ENCODE measurements around the gene CPEB2. TPM values are rescaled to one million over a fixed set of nuclear protein-coding genes. Genes with fewer than 3 reads are reported as not detected.

Gene CPEB2
- polyA plus RNA-seq, 1 experiment = 10.4 TPM

GRCh38 chr4:15088394-15089035, 86.2 kb downstream of the CPEB2 start:
- no peak overlapping the region for H3K4me3 ChIP-seq (ENCODE audit: low read depth, low read length)
- CTCF ChIA-PET = no interaction called here
- DNase-seq (ENCODE audit: low read depth, low spot score) = no peak
- H3K27me3 ChIP-seq (ENCODE audit: control insufficient read depth, insufficient read depth, low read length) = no peaks in the 10 kb centered on the region
- TF ChIP-seq CTCF (IDR thresholded peaks at IDR 0.05; ENCODE audit: low read depth, low read length) = no peak
- H3K9me3 ChIP-seq (ENCODE audit: control insufficient read depth, insufficient read depth, low read length) = no peaks in the 10 kb centered on the region
- no peak overlapping the region for H3K27ac ChIP-seq (ENCODE audit: low read depth, low read length)
- POLR2A ChIA-PET = no interaction called here

GRCh38 chr4:15089979-15090378, 87.7 kb downstream of the CPEB2 start:
- no peaks in the 10 kb centered on the region for H3K9me3 ChIP-seq (ENCODE audit: control insufficient read depth, insufficient read depth, low read length)
- ChIA-PET POLR2A (no interaction called here), CTCF (no interaction called here)
- no peak overlapping the region for H3K27ac ChIP-seq (ENCODE audit: low read depth, low read length)
- no peak for DNase-seq (ENCODE audit: low read depth, low spot score)
- H3K27me3 ChIP-seq (ENCODE audit: control insufficient read depth, insufficient read depth, low read length) = no peaks in the 10 kb centered on the region
- TF ChIP-seq CTCF (IDR thresholded peaks at IDR 0.05; ENCODE audit: low read depth, low read length) = no peak
- H3K4me3 ChIP-seq (ENCODE audit: low read depth, low read length) = no peak overlapping the region

- no peak for DNase-seq (ENCODE audit: low read depth, low spot score)
- Histone ChIP-seq H3K9me3 (ENCODE audit: control insufficient read depth, insufficient read depth, low read length) (no peaks in the 10 kb centered on the region), H3K4me3 (ENCODE audit: low read depth, low read length) (no peak overlapping the region), H3K27ac (ENCODE audit: low read depth, low read length) (no peak overlapping the region), H3K27me3 (ENCODE audit: control insufficient read depth, insufficient read depth, low read length) (no peaks in the 10 kb centered on the region)
- CTCF ChIA-PET = no interaction called here
- TF ChIP-seq CTCF (IDR thresholded peaks at IDR 0.05; ENCODE audit: low read depth, low read length) = no peak
- POLR2A ChIA-PET = no interaction called here
Observed at GRCh38 chr4:15100380-15100779, 98.1 kb downstream of the CPEB2 start.

GRCh38 chr4:15100994-15101695, 98.9 kb downstream of the CPEB2 start:
- H3K4me3 ChIP-seq (ENCODE audit: low read depth, low read length) = no peak overlapping the region
- ChIA-PET POLR2A (no interaction called here), CTCF (no interaction called here)
- DNase-seq (ENCODE audit: low read depth, low spot score) = no peak
- H3K9me3 ChIP-seq (ENCODE audit: control insufficient read depth, insufficient read depth, low read length) = no peaks in the 10 kb centered on the region
- TF ChIP-seq CTCF (IDR thresholded peaks at IDR 0.05; ENCODE audit: low read depth, low read length) = no peak
- no peak overlapping the region for H3K27ac ChIP-seq (ENCODE audit: low read depth, low read length)
- no peaks in the 10 kb centered on the region for H3K27me3 ChIP-seq (ENCODE audit: control insufficient read depth, insufficient read depth, low read length)

- no peak overlapping the region for H3K27ac ChIP-seq (ENCODE audit: low read depth, low read length)
- H3K9me3 ChIP-seq (ENCODE audit: control insufficient read depth, insufficient read depth, low read length) = no peaks in the 10 kb centered on the region
- no peaks in the 10 kb centered on the region for H3K27me3 ChIP-seq (ENCODE audit: control insufficient read depth, insufficient read depth, low read length)
- H3K4me3 ChIP-seq (ENCODE audit: low read depth, low read length) = no peak overlapping the region
- POLR2A ChIA-PET = no interaction called here
- TF ChIP-seq CTCF (IDR thresholded peaks at IDR 0.05; ENCODE audit: low read depth, low read length) = no peak
- DNase-seq (ENCODE audit: low read depth, low spot score) = no peak
- CTCF ChIA-PET = no interaction called here
Observed at GRCh38 chr4:15104825-15105224, 102.5 kb downstream of the CPEB2 start.

Data from AG04450 (cell line).